Sigmoid colon (tissue), 4 donors: ENCODE results near the gene MSH6.

Experiments used
- EP300 ChIP-seq, 4 donors: sonication (generic); formaldehyde crosslinking; IDR thresholded peaks; one replicate each; pipeline ENCODE4 v1.6.1; 2017; ENCODE audit warnings: antibody characterized with exemption in 4 of 4
- TF ChIP-seq, protein P1 (sequence below), 4 experiments: fragments of 450-650 bp in 3 of 4; fragments of 200-600 bp in 1 of 4; IDR thresholded peaks; one replicate each; pipeline ENCODE4 v1.5.1; 2016 to 2019; ENCODE audit warnings: antibody characterized with exemption in 4 of 4, mild to moderate bottlenecking in 3 of 4, moderate library complexity in 2 of 4

DNA sequence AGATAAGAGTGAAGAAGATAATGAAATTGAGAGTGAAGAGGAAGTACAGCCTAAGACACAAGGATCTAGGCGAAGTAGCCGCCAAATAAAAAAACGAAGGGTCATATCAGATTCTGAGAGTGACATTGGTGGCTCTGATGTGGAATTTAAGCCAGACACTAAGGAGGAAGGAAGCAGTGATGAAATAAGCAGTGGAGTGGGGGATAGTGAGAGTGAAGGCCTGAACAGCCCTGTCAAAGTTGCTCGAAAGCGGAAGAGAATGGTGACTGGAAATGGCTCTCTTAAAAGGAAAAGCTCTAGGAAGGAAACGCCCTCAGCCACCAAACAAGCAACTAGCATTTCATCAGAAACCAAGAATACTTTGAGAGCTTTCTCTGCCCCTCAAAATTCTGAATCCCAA is 15.7 kb downstream of the MSH6 start:
- TF ChIP-seq, protein P1, sequence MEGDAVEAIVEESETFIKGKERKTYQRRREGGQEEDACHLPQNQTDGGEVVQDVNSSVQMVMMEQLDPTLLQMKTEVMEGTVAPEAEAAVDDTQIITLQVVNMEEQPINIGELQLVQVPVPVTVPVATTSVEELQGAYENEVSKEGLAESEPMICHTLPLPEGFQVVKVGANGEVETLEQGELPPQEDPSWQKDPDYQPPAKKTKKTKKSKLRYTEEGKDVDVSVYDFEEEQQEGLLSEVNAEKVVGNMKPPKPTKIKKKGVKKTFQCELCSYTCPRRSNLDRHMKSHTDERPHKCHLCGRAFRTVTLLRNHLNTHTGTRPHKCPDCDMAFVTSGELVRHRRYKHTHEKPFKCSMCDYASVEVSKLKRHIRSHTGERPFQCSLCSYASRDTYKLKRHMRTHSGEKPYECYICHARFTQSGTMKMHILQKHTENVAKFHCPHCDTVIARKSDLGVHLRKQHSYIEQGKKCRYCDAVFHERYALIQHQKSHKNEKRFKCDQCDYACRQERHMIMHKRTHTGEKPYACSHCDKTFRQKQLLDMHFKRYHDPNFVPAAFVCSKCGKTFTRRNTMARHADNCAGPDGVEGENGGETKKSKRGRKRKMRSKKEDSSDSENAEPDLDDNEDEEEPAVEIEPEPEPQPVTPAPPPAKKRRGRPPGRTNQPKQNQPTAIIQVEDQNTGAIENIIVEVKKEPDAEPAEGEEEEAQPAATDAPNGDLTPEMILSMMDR (IDR thresholded peaks at IDR 0.05): no peak
- TF ChIP-seq EP300 (IDR thresholded peaks at IDR 0.05): no peak
